ENCODE measurements around the gene TMC3. TPM values are rescaled to one million over a fixed set of nuclear protein-coding genes. Genes with fewer than 3 reads are reported as not detected.

TMC3 gene
- total RNA-seq, 4 donors from 2014 or later: 0.17 to 0.99 (median 0.47) TPM

DNA sequence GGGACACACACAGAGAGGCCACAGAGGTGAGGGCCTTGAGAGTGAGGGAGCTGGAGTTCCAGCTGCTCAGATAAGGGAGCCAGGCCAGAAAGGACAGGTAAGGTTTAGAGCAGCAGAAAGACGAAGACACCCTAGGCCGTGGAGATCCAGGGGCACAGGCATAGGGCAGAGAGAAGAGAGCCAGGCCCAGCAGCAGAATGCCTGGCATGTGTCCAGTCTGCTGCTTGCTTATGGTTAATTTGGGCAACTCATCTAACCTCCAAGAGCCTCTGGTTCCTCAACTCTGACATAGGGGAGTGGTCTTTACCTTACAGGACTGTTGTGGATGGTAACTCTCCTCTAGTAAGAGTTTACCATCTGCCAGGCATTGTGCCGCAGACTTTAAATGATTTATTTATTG, 86.0 kb downstream of the TMC3 start:
- Histone ChIP-seq H3K4me3 (no peak overlapping the region), H3K27me3 (no peaks in the 10 kb centered on the region), H3K4me1 (no peaks in the 10 kb centered on the region), H3K27ac (replicated peaks in 1 of 4) (no peak overlapping the region), H3K36me3 (peaks cover 0 to 32% (median 3%) of the 10 kb centered on the region in 4 donors), H3K9me3 (no peaks in the 10 kb centered on the region)
- intact Hi-C loops (cut with DNase I): no loop called here
- 94% methylated on average over 3 of the region's 3 CpGs for WGBS
- TF ChIP-seq, protein P1, sequence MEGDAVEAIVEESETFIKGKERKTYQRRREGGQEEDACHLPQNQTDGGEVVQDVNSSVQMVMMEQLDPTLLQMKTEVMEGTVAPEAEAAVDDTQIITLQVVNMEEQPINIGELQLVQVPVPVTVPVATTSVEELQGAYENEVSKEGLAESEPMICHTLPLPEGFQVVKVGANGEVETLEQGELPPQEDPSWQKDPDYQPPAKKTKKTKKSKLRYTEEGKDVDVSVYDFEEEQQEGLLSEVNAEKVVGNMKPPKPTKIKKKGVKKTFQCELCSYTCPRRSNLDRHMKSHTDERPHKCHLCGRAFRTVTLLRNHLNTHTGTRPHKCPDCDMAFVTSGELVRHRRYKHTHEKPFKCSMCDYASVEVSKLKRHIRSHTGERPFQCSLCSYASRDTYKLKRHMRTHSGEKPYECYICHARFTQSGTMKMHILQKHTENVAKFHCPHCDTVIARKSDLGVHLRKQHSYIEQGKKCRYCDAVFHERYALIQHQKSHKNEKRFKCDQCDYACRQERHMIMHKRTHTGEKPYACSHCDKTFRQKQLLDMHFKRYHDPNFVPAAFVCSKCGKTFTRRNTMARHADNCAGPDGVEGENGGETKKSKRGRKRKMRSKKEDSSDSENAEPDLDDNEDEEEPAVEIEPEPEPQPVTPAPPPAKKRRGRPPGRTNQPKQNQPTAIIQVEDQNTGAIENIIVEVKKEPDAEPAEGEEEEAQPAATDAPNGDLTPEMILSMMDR (IDR thresholded peaks at IDR 0.05): no peak
- no peak for TF ChIP-seq POLR2A (IDR thresholded peaks at IDR 0.05; ENCODE audit: low read depth)
- no peak for TF ChIP-seq POLR2AphosphoS5 (IDR thresholded peaks at IDR 0.05)
- no peak for TF ChIP-seq EP300 (IDR thresholded peaks at IDR 0.05)
- DNase-seq (ENCODE audit: extremely low spot score): no peak

GRCh38 chr15:81286621-81287121, 87.3 kb downstream of the TMC3 start:
- WGBS: 69% methylated on average over 2 of the region's 2 CpGs
- no peak overlapping the region for H3K27ac ChIP-seq (replicated peaks in 1 of 4)
- no peaks in the 10 kb centered on the region for H3K27me3 ChIP-seq
- intact Hi-C loops (cut with DNase I): no loop called here
- no peak for DNase-seq (ENCODE audit: extremely low spot score)
- H3K9me3 ChIP-seq: no peaks in the 10 kb centered on the region
- peaks cover 0 to 20% (median 11%) of the 10 kb centered on the region in 4 donors for H3K36me3 ChIP-seq
- H3K4me3 ChIP-seq: no peak overlapping the region
- no peak for TF ChIP-seq POLR2A (IDR thresholded peaks at IDR 0.05; ENCODE audit: low read depth)
- TF ChIP-seq, protein P1 (IDR thresholded peaks at IDR 0.05): no peak
- no peak for TF ChIP-seq EP300 (IDR thresholded peaks at IDR 0.05)
- no peak for TF ChIP-seq POLR2AphosphoS5 (IDR thresholded peaks at IDR 0.05)
- no peaks in the 10 kb centered on the region for H3K4me1 ChIP-seq

DNA sequence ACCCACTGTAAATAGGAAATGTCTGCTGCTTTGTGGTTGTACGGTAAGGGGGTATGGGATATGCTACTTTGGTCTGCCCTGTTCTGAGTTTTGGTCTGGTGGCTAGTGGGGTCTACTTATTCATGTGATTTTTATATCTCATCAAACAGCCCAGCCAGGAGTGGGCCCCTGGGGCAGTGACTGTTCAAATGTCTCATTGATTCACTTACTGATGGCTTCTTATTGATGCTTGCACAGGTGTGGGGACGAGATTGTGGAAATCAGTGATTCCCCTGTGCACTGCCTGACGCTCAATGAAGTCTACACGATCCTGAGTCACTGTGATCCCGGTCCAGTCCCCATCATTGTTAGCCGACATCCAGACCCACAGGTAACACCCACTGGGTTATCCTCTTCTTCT, 88.6 kb downstream of the TMC3 start:
- DNase-seq (ENCODE audit: extremely low spot score): no peak
- WGBS: 98% methylated on average over 5 of the region's 6 CpGs
- Histone ChIP-seq H3K4me1 (peaks cover 0 to 3% (median 1%) of the 10 kb centered on the region in 4 donors), H3K9me3 (no peaks in the 10 kb centered on the region), H3K36me3 (peaks cover 0 to 24% (median 11%) of the 10 kb centered on the region in 4 donors), H3K4me3 (no peak overlapping the region), H3K27ac (replicated peaks in 1 of 4) (no peak overlapping the region), H3K27me3 (no peaks in the 10 kb centered on the region)
- intact Hi-C loops (cut with DNase I): no loop called here
- TF ChIP-seq, protein P1 (IDR thresholded peaks at IDR 0.05): no peak
- TF ChIP-seq EP300 (IDR thresholded peaks at IDR 0.05) (no peak), POLR2A (IDR thresholded peaks at IDR 0.05; ENCODE audit: low read depth) (no peak), POLR2AphosphoS5 (IDR thresholded peaks at IDR 0.05) (no peak)

DNA sequence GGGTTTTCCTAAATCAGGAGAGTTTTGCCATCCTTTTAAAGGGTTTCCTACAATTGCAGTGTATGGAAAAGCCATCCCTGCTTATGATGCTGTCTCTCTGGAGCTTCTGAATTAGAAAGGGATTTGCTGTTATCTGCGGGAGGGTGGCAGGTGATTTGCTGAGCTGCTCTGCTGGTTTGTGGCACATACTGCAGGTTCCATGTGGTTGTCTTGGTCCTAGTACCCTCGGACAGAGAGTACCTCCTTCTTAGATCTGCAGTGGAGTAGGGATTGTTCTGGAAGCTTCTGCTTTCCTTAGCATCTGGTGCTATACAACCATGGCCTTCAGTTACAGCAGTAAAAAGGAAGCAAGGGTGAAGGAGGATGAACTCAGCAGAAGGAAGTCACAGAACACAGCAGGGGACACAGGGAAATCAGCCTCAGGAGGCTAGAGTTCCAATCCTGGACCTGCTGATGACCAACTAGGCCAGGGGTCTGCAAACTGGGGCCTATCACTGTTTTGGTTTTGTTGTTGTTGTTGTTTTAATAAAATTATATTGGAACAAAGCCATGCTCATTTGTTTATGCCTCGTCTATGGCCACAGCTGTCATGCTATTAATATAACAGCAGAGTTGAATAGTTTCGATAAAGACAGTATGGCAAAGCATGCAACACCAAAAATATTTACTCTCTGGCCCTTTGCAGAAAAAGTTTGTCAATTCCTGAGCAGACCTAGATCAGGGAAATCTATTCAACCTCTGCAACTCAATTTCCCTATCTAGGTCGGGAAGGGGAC, 89.6 kb downstream of the TMC3 start:
- H3K4me3 ChIP-seq: no peak overlapping the region
- DNase-seq (ENCODE audit: extremely low spot score): no peak
- H3K27ac ChIP-seq (replicated peaks in 1 of 4): no peak overlapping the region
- H3K4me1 ChIP-seq: peaks cover 3 to 12% (median 9%) of the 10 kb centered on the region in 4 donors
- no peaks in the 10 kb centered on the region for H3K9me3 ChIP-seq
- H3K36me3 ChIP-seq: peaks cover 0 to 27% (median 11%) of the 10 kb centered on the region in 4 donors
- 60% methylated on average over 3 of the region's 5 CpGs for WGBS
- TF ChIP-seq, protein P1 (IDR thresholded peaks at IDR 0.05): no peak
- TF ChIP-seq EP300 (IDR thresholded peaks at IDR 0.05) (no peak), POLR2A (IDR thresholded peaks at IDR 0.05; ENCODE audit: low read depth) (no peak), POLR2AphosphoS5 (IDR thresholded peaks at IDR 0.05) (no peak)
- H3K27me3 ChIP-seq: no peaks in the 10 kb centered on the region
- intact Hi-C loops (cut with DNase I): no loop called here

All from esophagus muscularis mucosa (tissue), 4 donors.